Stimulated activated CD8-positive, alpha-beta memory T cell treated with anti-CD3 and anti-CD28 coated beads, Interleukin-4, amount 100 ng/mL, for 48 hours (primary cell): ENCODE measurements around the gene UBXN7.
"Not testable (repeated sequence)": the region's sequence is repeated elsewhere in the genome, so short reads cannot be mapped to it uniquely, and the experiment has no call there.

Experiments used
- DNase-seq: peaks from one replicate; pipeline ENCODE4 v3.0.0-alpha.2; 2020

UBXN7 gene

GRCh38 chr3:196351541-196351940, 80.7 kb downstream of the UBXN7 start:
- DNase-seq = no peak

DNA sequence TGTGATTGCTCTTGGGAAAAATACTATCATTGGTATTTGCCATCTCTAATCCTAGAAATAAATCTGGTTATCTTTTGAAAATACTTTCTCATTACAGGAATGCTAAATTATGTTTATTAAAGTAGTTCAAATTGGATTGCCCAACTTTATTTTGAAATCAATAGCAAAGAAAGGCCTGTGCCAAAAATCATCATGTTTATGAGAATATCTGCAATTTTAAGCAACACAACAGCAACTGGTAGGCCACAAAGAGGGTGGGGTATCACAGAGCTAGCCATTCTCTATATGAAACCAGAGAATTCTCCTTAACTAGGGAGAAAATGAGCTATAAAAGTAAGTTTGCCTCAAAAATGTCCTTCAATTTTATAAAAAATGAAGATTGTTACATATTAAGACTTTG, 82.2 kb downstream of the UBXN7 start:
- no peak for DNase-seq

GRCh38 chr3:196348698-196349097, 83.5 kb downstream of the UBXN7 start:
- no peak for DNase-seq

GRCh38 chr3:196344663-196345062, 87.6 kb downstream of the UBXN7 start:
- DNase-seq = no peak

DNA sequence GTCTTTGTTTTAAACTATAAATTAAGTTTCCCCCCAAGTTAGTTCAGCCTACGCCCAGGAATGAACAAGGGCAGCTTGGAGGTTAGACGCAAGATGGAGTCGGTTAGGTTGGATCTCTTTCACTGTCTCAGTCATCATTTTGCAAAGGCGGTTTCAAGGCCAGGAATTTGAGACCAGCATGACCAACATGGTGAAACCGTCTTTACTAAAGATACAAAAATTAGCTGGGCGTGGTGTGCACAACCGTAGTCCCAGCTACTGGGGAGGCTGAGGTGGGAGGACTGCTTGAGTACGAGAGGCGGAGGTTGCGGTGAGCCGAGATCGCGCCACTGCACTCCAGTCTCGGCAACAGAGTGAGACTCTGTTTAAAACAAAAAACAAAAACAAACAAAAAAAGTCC, 88.3 kb downstream of the UBXN7 start:
- not testable (repeated sequence) for DNase-seq

DNA sequence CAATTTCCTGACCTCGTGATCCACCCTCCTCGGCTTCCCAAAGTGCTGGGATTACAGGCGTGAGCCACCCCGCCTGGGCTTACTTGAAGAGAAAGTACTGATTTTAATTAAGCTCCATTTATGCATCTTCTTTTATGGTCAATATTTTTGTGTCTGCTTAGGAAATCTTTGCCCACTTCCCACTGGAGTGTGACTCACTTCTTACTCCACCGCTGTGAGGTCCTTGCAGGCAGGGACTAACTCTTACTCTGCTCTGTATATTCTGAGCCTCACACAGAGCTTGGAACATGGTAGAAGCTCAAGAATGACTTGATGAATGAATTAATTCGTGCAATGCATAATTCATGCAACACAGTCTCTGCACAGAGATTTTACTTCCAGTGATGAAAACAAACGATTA, 91.1 kb downstream of the UBXN7 start:
- no peak for DNase-seq

- DNase-seq = no peak
Observed at GRCh38 chr3:196340466-196340865, 91.8 kb downstream of the UBXN7 start.

DNA sequence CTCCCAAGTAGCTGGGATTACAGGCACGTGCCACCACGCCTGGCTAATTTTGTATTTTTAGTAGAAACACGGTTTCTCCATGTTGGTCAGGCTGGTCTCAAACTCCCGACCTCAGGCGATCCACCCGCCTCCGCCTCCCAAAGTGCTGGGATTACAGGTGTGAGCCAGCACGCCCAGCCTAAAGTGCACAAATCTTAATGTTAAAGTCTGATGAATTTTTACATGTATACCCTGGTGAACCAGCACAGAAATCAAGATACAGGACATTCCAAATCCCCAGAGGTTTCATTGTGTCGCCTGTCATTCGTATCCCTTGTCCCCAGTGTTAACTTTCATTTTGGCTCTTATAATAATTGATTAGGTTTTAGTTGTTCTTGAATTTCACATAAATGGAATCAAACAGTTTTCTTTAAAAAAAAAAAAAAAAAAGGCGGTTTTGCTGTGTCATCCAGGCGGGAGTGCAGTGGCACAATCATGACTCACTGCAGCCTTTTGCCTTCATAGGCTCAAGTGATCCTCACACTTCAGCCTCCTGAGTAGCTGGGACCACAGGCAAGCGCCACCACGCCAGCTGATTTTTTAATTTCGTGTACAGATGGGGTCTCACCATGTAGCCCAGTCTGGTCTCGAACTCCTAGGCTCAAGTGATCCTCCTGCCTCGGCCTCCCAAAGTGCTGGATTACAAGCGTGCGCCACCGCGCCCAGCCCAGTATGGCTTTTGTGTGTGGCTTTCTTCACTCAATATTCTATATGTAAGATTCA, 92.6 kb downstream of the UBXN7 start:
- DNase-seq = no peak

- DNase-seq = no peak
Observed at GRCh38 chr3:196339044-196339443, 93.2 kb downstream of the UBXN7 start.

DNA sequence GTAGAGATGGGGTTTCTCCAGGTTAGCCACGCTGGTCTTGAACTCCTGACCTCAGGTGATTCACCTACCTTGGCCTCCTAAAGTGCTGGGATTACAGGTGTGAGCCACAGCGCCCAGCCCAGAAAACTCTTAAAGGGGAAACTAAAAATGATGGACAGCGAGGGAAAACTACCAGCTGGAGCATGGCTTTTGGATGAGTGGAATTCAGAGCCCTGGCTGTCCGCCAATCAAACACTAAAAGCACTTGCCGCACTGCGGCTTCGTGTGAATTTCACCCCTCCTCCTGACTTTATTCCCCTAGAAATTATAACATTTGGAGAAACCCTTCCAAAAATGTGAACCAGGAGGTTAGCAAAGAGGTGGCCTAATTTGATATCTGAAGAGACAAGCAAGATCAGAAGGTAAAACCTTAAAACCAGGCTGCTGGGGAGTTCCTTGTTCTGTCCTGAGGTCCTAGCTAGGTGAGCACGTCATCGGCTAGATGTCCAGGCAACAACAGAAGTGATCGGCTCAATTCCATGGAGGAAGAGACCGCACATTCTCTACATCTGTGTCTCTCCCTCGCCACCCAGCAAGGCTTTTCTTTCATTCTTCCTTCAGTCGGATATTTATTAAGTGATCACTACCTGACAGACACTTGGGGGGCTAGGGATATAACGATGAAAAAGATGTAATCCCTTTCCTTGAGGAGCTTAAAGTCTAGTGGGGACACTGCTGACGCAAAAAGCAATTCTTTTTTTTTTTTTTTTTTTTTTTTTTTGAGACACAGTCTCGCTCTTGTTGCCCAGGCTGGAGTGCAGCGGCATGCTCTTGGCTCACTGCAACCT, 95.7 kb downstream of the UBXN7 start:
- no peak for DNase-seq

- no peak for DNase-seq
Observed at GRCh38 chr3:196335503-196335948, 96.7 kb downstream of the UBXN7 start.

DNA sequence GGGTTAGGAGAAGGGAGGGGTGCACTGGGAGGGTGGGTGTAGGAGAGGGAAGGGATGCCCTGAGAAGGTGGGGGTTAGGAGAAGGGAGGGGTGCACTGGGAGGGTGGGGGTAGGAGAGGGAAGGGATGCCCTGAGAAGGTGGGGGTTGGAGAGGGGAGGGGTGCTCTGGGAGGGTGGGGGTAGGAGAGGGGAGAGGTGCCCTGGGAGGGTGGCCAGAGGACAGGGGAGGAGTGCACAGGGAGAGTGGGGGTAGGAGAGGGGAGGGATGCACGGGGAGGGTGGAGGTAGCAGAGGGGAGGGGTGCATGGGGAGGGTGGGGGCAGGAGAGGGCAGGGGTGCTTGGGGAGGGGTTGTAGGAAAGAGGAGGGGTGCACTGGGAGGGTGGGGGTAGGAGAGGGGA, 97.2 kb downstream of the UBXN7 start:
- DNase-seq = no peak

- no peak for DNase-seq
Observed at GRCh38 chr3:196332168-196332567, 100.1 kb downstream of the UBXN7 start.

DNA sequence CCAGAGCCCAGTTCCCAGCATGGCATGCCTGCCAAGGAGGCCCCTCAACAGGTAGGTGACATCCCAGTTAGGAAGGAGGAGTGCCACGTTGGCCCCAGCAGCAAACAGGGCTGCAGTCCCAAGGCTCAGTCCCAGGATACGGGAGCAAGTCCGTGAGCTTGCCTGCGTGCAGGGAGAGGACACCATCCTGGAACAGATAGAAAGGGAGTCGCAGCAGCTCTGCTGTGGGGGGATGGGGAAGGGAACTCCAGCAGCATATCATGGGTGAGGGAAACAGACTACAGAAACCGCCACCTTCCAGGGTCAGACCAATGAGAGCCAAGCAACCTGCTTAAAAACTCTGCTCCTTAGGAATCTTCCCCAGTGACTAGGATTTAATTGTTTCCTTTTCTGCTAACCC, 104.8 kb downstream of the UBXN7 start:
- no peak for DNase-seq

GRCh38 chr3:196326936-196327335, 105.3 kb downstream of the UBXN7 start:
- no peak for DNase-seq

GRCh38 chr3:196323691-196324090, 108.5 kb downstream of the UBXN7 start:
- no peak for DNase-seq

DNA sequence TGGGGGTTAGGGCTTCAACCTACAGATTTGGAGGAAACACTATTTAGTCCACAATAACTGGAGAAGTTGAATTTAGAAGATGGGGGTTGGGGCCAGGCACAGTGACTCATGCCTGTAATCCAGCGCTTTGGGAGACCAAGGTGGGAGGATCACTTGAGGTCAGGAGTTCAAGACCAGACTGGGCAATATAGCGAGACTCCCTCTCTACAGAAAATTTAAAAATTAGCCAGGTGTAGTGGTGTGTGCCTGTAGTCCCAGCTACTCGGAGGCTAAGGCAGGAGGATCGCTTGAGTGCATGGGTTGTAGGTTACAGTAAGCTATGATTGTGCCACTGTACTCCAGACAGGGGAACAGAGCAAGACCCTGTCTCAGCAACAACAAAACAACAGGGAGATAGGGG, 109.2 kb downstream of the UBXN7 start:
- DNase-seq = no peak

DNA sequence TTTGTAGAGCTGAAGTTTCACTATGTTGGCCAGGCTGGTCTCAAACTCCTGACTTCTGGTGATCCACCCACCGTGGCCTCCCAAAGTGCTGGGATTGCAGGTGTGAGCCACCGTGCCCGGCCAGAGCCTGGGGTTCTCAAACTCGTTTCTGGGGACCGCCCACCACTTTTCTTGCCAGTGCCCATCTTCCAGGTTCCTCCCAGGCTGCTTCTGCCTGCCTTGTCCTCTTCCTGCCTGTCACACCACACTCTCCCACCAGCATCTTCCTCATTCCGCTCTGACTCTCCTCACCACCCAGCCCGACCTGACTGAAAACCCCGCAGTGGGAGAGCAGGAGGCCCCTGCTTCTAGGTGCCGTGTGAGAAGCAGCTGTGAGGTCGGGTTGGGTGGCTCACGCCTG, 111.1 kb downstream of the UBXN7 start:
- no peak for DNase-seq

GRCh38 chr3:196320137-196320536, 112.1 kb downstream of the UBXN7 start:
- DNase-seq = no peak

DNA sequence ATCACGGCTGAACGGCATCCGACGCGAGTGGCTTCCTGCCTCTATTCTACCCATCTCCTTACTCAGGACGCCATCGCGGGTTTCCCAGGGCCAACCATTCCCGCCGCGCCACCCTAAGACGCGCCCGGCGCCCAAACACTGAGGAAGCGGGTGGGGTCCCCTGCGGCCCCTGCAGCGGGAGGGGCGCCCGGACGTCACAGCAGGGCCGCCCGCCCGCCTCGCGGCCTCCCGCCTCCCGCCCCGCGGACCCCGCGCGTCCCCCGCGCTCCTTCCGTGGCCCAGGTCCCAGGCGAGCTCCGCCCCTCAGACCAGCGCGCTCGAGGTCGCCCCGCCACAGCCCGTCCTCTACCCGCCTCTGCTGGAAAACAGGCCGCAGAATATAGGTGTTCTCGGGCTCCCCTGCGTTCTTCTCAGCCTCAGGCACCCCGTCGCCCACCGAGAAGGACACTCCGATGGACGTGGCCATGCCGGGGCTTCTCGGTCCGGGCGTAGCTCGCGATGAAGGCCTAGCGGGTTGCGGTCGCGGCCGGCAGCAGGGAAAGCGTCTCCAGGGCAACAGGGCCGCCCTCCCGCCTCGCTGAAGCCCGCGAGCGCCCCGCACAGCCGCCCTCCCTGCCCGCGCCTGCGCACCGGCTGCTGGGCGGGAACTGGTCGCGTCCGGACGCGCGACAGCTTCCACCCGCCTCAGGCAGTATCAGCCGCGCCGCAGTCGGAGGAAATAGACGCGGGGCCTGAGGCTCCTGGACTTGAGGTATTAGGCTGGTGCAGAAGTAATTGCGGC, 114.3 kb downstream of the UBXN7 start, which contains the start of gene DYNLT2B:
Gene DYNLT2B, minus strand, starts transcription at position 554 of the 781 bp plus-strand sequence. Its CDS starts 88 bp downstream, at position 466.
- DNase-seq = peak; percentile 89

DNA sequence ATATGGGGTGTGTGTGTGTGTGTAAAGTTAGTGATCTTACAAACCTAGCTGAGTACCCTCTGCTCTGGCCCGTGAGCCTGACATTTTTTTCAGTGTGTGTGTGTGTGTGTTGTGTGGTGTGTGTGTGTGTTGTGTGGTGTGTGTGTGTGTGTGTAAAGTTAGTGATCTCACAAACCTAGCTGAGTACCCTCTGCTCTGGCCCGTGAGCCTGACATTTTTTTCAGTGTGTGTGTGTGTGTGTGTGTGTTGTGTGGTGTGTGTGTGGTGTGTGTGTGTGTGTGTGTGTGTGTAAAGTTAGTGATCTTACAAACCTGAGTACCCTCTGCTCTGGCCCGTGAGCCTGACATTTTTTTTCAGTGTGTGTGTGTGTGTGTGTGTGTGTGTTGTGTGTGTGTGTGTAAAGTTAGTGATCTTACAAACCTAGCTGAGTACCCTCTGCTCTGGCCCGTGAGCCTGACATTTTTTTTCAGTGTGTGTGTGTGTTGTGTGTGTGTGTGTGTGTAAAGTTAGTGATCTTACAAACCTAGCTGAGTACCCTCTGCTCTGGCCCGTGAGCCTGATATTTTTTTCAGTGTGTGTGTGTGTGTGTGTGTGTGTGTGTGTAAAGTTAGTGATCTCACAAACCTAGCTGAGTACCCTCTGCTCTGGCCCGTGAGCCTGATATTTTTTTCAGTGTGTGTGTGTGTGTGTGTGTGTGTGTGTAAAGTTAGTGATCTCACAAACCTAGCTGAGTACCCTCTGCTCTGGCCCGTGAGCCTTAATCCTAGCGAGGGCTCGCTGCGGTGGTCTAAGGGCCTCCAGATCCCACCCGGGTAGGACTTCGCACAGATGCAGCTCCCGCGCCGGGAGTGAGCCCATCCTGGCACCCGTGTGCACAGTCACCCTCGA, 115.2 kb downstream of the UBXN7 start:
- DNase-seq = not testable (repeated sequence)

- DNase-seq = no peak
Observed at GRCh38 chr3:196315821-196316220, 116.4 kb downstream of the UBXN7 start.
